GM19395 (cell line): ENCODE results near the gene PDE6D.

ENCODE experiments used
- ATAC-seq: cut with Tn5 transposase; IDR thresholded peaks from one replicate; pipeline ENCODE4 v1.9.1; 2021; ENCODE audit warnings: mild to moderate bottlenecking, moderate library complexity; ENCODE audit not compliant: unreplicated experiment

Gene PDE6D

DNA sequence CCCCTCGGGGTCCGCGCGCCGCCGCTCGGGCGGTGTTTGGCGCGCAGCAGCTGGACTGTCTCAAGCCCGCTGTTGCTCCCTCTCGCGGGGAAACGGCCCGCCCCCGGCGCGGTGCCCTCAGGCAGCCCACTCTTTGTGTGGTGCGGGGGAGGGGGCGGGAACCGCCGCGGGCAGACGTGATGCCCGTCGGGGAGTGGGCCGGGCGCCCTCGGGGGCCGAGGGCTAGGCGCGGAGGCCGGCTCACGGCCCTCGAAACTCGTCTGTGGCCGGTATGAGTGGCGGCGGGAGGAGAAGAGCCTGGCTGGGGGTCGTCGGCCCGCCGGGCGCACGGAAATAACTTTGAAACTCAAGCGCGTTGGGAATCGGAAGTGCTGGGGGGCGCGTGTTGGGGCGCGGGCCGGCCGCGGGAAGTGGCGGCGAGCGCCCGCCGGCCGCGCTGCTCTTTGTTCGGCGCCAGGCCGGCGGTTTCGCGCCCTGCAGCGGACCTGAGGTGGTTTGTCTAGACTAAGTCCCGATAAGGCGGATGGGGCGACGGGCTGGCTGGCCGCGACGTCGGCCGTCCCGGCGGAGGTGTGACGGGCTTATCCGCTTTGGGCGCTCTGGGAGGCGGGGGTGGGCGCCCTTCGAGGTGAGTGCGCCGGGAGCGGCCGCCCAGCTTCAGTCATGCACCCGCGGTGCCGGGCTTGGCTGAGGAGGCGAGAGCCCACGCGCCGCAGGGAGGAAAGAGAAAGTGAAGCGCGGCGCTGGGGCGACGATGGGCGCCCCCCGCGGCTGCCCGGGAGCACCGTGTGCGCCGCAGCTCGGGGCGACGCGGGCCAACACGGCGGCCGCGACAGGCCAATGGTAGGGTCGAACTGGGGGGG, 72.1 kb downstream of the PDE6D start:
- no peak for ATAC-seq

DNA sequence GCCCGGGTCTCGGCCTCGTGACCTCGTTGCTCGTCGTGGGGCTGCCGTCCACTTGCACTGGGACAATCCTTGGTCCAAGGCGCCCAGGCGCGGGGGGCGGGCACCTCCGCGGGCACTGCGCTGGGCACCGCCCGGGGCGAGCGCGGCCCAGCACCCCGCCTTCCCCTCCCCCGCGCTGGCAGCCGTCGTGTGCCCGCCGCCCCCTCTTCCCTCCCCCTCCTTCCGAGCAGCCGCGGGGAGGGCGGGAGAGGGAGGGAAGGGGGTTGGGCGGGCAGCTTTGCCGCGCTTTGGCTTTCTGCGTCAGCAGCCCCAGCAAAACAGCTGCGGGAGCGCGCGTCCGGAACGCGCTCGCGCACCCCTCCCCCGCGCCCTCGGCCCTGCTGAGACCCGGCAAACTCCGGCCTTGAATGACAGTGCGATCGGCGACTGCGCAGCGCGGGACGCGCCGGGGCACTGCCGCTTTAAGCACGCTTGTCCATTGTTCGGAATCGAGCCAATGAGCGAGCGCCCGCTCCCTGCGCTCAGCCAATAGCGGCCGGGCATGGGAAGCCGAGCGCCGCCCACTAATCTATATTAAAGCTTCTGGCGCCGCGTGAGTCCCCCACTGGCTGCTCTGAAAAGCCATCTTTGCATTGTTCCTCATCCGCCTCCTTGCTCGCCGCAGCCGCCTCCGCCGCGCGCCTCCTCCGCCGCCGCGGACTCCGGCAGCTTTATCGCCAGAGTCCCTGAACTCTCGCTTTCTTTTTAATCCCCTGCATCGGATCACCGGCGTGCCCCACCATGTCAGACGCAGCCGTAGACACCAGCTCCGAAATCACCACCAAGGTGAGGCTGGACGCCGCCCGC, 72.9 kb downstream of the PDE6D start, which contains the start of gene PTMA:
Gene PTMA, plus strand, starts transcription at position 599 of the 846 bp plus-strand sequence. Its CDS starts 182 bp downstream, at position 781.
- peak; percentile 61 for ATAC-seq

DNA sequence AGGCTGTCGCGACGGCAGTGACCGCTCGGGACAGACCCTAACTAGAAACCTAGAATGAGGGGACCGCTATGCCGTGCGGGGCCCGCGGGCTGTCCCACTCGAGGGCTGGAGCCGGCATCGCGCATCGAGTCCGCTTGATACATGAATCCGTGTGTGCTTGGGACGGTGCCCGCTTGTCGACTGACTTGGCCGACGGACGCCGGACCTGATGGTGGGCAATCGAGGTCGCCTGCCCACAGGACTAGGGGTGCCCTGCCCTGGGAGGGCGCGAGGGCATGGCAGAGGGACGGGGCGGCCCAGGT, 73.5 kb downstream of the PDE6D start:
- ATAC-seq, result no peak

DNA sequence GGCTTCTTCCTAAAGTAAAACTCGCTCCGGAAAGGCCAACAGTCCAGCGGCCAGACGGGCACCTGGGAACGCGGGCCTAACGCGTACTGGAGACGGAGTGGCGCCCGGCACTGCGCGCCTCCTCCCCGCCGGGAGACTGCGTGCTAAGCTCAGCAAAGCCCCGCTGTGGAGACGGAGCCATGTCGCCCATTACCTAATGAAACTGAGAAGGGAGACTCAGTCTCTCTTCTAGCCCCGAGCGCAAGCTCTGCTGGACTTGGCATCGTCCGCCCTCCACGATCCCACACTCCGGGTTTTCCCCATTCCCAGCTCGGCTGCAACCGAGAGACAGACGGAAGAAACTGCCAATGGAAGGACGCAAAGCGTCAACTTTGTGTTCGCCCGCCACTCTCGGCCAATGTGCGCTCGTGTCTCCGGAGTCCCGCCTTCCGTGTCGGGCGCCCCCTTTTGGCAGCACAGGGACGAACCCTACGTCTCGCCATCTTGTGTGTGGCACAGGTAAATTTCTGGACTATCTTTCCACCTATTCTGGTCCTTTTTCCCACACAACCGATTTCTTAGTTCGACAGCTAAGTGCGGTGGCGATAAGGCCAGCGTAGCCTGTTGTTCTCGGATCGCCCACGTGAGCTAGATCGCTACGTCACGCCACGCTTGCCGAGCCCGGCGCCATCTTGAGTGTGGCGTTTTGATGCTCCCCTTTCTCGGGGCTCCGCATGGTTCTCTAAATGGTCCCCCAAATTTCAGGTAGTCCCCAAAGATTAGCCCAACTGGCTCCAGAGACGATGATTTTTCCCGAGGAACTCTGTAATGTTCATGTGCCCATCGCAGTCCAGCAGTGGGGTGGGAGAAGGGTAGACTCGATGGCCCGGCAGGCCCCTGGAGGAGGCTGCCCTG, 74.1 kb downstream of the PDE6D start:
- ATAC-seq, result peak; percentile 41

DNA sequence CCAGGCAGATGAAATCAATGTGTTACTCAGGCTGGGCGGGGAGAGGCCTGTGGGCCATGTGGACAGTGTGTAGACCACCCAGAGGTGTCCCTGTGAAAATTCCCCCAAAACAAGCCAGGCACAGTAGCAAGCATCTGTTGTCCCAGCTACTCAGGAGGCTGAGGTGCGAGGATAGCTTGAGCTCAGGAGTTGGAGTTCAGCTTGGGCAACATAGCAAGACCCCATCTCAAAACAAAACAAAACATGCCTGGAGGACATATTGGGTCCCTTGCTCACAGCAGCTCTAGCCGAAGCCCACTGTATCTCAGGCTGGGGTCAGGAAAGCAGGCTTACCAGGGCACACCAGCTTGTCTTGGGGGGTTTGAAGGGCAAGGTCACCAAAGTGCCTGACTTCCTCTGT, 77.1 kb downstream of the PDE6D start:
- ATAC-seq, result no peak

DNA sequence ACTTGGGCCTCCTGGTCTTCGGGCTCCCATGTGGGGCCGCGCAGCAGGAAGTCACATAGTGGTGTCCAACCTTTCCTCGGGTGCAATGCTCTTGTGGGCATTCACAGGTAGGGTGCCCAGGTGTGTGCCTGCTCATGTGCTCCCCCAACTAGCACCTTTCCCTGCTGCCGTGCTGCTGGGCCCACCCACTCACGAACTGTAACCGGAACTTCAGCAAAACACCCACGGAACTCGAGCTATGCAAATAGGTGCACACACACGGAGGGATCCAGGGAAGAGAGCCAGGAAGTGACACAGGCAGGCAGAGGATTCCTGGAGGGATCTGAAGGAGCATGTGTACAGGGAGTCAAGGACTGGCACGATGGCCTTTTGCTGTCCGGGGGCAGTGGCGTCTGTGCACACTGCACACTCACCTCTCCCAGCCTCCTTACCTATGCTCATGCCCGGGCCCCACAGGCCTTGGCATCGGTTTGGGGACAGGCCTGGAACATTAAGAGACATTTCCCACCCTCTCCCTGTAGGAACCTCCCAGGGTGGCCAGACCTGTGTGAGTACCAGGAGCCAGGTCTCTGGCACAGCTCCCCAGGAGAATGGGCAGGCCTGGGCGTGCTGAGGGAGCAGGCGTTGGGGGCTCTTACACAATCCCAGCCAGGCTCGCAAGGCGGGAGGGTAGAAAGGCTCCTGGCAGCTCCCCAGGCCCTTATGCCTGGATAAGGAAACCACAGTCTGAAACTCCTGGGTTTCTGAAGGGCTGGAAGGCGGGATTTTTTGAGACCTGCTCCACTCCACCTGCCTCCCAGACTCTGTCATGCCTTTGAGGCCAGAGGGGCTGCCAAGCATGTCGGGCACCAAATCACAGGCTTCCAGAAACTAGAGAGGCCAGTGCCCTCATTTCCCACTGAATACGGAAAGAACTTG, 79.4 kb downstream of the PDE6D start:
- ATAC-seq, result no peak

DNA sequence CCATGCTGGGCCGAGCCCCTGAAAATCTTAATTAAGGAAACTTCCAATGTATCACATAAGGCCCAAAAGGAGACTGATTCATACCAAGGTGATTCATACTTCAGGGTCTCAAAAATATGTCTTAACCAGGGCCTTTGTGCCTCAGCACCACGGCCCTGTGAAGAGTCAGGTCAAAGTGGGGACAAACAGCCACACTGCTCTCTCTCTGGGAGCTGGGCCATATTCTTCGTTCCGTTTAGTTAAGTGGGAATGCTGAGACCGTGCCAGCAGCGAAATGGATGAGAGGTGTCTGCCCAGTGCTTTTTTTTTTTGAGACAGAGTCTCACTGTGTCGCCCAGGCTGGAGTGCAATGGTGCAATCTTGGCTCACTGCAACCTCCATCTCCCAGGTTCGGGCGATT, 82.1 kb downstream of the PDE6D start:
- ATAC-seq, result no peak

DNA sequence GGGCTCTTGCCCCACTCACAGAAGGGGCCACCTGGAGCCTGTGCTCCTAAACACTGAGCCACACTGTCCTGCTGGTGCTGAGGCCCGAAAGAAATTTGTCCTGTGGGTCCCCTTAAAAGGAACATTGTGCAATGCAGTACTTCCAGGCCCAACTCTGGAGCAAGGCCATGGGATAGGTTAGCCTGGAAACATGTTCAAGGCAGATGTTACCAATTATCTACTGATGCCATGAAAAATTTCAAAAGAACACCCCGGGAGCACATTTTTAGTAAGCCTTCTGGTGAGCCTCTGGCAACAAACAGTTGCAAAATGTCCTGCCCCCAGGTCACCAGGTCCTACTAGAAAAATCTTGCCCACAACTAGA, 85.1 kb downstream of the PDE6D start:
- no peak for ATAC-seq

DNA sequence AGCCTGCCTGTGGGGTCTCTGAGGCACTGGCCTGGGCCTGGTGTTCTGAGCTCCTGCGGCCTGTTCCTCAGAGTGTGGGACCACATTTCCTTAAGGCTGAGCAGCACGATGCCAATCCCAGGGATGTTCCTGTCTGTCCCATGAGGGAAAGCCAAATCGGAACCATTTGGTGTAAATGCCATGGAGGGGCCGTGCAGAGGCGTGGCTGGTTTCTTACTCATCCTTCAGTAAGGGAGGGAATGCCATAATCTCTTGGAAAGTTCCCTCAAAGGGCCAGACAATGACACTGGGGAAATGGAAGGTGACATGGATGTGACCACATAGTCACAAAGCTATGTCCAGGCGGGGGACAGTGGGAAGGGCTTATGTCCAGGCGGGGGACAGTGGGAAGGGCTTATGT, 87.1 kb downstream of the PDE6D start:
- ATAC-seq, result no peak

DNA sequence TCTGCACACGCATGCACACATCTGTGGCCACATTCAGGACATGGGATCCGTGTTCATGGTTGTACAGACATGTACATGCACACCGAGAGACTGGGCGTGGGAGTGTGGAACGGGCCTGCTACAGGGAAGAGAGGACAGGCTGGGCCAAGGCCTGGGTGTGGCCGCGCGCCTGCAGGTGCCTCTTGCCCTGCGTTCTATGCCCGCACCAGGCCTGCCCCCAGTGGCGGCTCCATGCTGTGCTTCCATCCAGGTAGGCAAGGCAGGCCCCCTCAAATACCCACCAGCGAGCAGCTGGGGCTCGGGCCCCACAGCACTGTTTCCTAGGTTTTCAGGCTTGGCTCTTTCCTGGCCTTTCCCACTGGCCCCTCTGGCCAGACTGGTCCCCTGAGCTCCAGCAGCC, 88.2 kb downstream of the PDE6D start:
- no peak for ATAC-seq

DNA sequence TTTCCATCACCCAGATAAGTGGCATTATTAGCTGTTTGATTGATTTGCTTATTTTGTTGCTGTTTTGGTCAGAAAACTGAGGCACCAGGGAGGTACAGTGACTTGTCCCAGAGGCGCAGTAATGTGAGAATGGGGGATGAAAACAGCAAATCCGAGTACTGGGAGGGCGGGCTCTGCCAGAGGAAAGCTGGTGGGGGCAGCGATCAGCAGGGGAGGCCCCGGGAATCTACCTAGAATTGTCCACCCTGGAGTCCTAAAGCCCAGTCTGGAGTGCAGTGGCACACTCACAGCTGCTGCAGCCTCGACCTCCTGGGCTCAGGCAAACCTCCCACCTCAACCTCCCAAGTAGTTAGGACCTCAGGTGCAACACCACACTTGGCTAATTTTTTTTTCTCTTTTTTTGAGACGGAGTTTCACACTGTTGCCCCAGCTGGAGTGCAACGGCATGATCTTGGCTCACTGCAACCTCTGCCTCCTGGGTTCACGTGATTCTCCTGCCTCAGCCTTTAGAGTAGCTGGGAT, 89.8 kb downstream of the PDE6D start:
- ATAC-seq, result no peak

DNA sequence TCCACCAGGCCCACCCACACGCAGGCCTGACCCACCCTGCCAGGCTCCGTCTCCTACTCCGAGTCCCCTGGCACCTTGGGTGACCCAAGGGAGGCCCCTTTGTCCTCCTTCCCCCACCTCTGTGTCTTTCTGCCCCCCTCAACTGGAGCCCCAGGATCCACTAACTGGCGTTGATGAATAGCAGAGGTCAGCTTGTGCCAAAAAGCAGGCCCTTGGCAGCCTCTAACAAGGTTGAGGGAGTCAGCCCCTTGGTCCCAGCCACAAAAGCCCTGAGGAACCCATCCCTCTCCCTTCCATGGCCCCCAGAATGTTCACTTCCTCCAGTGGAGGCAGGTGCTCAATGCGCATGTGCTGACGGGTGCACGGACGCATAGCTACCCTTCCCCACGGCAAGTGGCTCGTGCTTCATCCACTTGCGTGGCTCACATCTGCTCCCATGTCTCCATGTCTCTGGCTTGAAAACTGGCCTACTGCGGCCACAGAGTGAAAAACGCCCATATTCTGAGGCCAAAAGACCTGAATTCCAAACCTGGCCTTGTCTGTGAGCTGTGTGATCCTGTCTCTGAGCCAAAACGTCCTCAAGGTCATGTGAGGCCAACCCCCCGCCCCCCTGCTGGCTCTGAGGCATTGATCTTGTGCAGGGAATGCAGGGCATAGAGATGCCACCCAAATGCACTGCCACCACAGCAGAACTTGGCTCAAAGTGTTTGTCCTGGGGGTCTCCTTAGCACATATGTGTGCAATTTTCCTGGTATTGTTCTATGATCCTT, 91.8 kb downstream of the PDE6D start:
- no peak for ATAC-seq

DNA sequence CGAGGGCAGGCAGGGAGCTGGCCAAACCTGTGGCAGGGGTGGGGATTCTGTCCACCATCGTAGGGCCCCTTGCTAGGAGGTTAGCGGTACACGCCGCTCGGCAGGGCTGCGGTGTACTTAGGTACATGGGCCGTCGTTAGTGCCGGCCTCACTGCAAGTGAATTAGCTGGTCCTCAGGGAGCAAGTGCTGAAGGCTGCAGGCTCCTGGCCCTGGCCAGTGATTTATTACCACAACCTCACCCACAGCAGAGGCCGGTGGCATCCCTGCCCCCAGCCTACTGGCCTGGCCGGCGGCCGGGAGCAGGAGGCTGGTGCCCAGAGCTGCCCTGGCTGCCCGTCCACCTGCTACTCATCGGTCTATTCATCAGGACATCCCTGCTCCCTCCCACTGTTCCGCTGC, 92.4 kb downstream of the PDE6D start:
- no peak for ATAC-seq

DNA sequence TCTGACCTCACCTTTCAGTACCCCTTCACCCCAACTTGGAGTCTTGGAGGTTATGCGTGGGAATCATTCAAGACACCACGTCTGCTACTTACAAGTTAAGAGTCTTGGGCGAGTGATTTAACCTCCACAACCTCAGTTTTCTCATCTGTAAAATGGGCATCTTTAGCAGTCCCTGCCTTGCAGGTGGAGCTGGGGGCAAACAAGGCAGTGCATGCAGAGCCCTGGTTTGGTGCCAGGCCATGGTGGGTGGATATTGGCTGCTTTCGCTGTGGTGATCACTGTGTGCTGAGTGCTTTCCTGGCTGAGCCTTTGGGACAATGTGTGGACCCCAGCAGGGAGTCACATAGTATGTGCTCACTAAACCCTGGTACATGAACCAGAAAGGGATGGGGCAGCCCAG, 93.1 kb downstream of the PDE6D start:
- no peak for ATAC-seq

DNA sequence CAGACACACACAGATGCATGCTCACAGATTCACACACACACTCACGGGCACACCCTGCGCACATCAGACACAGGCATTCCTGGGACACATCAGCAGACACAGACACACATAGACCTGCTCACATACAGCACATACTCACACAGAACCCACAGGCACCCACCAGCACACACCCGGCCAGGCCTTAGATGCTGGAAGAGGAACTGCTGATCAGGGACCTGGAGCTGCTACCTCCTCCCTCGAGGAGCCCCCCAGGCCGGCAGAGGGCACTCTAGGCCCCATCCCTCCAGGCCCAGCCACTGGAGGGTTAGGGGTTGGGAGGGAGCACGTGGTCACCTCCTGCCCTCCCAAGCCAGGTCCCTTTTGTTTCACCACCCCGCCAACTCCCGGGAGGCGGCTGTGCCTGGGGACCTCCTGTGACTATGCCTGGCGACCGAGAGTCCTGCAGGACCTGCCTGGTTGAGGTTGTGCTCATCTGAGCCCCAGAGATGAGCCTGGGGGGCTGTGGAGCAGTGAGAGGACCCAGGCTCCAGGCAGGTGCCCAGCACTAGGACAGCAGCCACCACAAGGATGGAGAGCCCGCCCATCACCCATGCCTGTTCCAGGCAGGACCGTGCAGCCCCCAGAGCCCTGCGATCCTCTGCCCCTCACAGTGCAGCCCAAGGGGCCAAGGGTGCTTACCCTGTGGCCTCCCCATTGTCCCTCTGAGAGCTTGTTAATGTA, 93.8 kb downstream of the PDE6D start:
- ATAC-seq, result peak; percentile 83

DNA sequence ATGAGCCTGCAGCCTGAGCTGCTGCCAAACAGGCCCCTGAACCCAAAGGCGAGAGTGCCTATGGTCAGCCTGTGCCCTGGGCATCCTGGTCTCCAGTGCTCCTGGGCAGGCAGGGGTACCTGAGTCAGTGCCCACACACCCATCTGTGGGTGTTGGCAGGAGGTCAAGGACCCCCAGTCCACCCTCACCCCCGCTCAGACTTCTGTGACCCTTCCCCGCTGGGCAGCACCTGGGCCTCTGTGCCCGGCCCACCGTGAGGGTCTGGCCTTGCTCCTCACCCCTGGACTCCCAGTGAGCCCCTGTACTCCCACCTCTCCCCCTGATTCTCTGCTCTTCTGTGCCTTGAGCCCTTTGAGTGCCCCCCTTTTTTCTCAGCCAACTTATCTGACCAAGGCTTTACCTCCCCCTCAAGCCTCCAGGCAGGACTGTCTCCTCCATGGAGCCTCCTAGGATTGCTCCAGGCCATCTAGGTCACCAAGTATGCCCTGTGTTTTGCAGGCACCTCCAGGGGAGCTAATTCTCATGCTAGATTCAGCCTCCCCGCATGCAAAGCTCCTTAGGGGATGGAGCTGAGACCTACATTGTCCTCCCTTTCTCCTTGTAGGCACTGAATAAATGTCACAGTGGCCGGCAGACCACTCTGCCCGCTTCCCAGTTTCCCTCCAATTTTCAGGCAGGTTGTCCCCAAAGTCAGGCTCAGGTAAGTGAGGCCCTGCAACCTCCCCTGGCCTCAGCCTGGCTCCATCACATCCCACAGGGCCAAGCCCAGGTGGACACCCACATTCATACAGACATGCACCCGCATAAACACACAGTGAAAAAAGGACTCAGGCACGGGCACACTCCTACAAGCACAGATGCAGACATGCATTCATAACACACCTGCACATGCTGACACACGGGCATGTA, 94.6 kb downstream of the PDE6D start:
- ATAC-seq, result no peak

DNA sequence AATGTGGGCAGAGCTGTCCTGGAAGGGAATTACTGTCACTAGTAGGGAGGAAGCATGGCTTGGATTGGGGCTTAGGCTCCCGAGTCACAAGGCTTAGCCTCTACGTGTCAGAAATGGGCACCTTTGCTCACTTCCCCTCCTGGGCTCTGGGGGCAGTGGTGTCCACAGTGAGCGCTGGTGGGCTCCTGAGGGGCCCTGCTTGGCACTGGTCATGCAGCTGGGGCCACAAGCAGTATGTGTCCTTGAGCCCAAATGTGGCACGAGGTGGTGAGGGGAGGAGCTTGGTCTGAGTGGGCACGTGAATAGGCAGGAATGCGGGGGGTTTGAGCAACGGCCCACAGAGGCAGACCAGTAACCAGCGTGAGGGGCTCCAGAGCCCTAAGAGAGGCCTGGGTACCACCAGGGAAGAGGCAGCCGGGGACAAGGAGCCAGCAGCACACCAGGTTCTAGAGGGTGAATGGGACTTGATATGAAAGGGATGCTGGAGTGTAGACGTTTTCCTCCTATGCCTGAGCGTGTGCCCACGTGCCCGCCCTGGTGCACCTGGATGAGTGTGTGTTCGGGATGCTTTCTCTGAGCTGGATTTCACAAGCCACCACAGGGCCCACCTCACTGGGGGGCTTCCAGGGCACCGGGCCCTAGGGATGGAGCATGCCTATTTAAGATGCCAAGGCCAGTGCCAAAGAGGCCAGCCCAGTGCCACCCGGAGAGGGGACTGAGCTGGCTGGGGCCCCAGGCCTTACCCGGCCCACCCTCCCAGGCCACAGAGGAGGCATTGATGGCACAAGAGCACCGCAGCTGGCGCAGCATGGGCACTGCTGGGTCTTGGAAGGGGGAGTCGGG, 95.5 kb downstream of the PDE6D start:
- no peak for ATAC-seq
